ENCODE results near the gene MAP4K4. TPM values are rescaled to one million over a fixed set of nuclear protein-coding genes. Genes with fewer than 3 reads are reported as not detected.

Gene MAP4K4
- total RNA-seq, 4 donors from 2014 or later = 25.7 to 42.3 (median 29.8) TPM

DNA sequence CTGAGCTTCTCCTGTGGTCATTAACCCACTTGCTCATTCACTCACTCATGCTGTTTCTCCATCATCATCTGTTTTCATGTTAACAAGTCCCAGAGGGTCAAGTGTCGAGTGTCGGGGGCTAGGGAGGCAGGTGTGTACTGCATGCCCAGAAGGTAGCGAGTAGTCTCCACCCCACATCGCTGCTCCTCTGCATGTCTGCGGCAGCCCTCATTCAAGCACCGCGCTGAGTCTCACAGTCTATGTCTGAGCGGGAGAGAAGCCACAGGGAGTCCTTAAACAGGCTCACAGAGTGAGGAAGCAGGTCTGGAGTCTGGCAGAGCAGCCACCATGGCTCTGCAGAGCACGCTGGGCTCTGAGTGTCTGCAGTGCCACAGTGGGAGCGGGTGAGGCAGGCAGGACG lies 172.9 kb downstream of the MAP4K4 start:
- DNase-seq (ENCODE audit: low spot score in 2 of 2) = no peak
- TF ChIP-seq POLR2A (IDR thresholded peaks at IDR 0.05) (no peak), CTCF (IDR thresholded peaks at IDR 0.05) (no peak)
- WGBS, 2 donors = 95 to 97% methylated on average over 11 of the region's 11 CpGs
- intact Hi-C loops (cut with DNase I; ENCODE audit: low total_unique reads) = loop anchor here (10.0 kb wide), 2 partner anchors 304 to 374 kb away; no protein-coding TSS in a partner anchor
- no peak overlapping the region for H3K4me3 ChIP-seq (ENCODE audit: low read depth, poor library complexity, severe bottlenecking)

GRCh38 chr2:101871480-101871879 lies 174.0 kb downstream of the MAP4K4 start:
- TF ChIP-seq POLR2A (IDR thresholded peaks at IDR 0.05) (no peak), CTCF (IDR thresholded peaks at IDR 0.05) (no peak)
- intact Hi-C loops (cut with DNase I; ENCODE audit: low total_unique reads) = loop anchor here (10.0 kb wide), 2 partner anchors 303 to 373 kb away; no protein-coding TSS in a partner anchor
- no peak for DNase-seq (ENCODE audit: low spot score in 2 of 2)
- no peak overlapping the region for H3K4me3 ChIP-seq (ENCODE audit: low read depth, poor library complexity, severe bottlenecking)
- WGBS, 2 donors = 86 to 91% methylated on average over 5 of the region's 5 CpGs

- intact Hi-C loops (cut with DNase I; ENCODE audit: low total_unique reads) = loop anchor here (10.0 kb wide), 2 partner anchors 302 to 372 kb away; no protein-coding TSS in a partner anchor
- DNase-seq (ENCODE audit: low spot score in 2 of 2) = no peak
- 66 to 75% methylated on average over 3 of the region's 3 CpGs for WGBS, 2 donors
- no peak overlapping the region for H3K4me3 ChIP-seq (ENCODE audit: low read depth, poor library complexity, severe bottlenecking)
- no peak for TF ChIP-seq POLR2A (IDR thresholded peaks at IDR 0.05)
- TF ChIP-seq CTCF (IDR thresholded peaks at IDR 0.05) = no peak
Measured at GRCh38 chr2:101872480-101872879, 175.0 kb downstream of the MAP4K4 start.

GRCh38 chr2:101873543-101873942 lies 176.0 kb downstream of the MAP4K4 start:
- WGBS, 2 donors = 94 to 95% methylated on average over 3 of the region's 3 CpGs
- intact Hi-C loops (cut with DNase I; ENCODE audit: low total_unique reads) = loop anchor here (10.0 kb wide), 2 partner anchors 301 to 371 kb away; no protein-coding TSS in a partner anchor
- no peak for DNase-seq (ENCODE audit: low spot score in 2 of 2)
- no peak overlapping the region for H3K4me3 ChIP-seq (ENCODE audit: low read depth, poor library complexity, severe bottlenecking)
- TF ChIP-seq CTCF (IDR thresholded peaks at IDR 0.05) = no peak
- TF ChIP-seq POLR2A (IDR thresholded peaks at IDR 0.05) = no peak

- TF ChIP-seq POLR2A (IDR thresholded peaks at IDR 0.05) (no peak), CTCF (IDR thresholded peaks at IDR 0.05) (no peak)
- intact Hi-C loops (cut with DNase I; ENCODE audit: low total_unique reads) = loop anchor here (10.0 kb wide), 2 partner anchors 301 to 371 kb away; no protein-coding TSS in a partner anchor
- WGBS, 2 donors = 97 to 98% methylated on average over 3 of the region's 3 CpGs
- no peak for DNase-seq (ENCODE audit: low spot score in 2 of 2)
- H3K4me3 ChIP-seq (ENCODE audit: low read depth, poor library complexity, severe bottlenecking) = no peak overlapping the region
Measured at GRCh38 chr2:101874069-101874468, 176.6 kb downstream of the MAP4K4 start.

DNA sequence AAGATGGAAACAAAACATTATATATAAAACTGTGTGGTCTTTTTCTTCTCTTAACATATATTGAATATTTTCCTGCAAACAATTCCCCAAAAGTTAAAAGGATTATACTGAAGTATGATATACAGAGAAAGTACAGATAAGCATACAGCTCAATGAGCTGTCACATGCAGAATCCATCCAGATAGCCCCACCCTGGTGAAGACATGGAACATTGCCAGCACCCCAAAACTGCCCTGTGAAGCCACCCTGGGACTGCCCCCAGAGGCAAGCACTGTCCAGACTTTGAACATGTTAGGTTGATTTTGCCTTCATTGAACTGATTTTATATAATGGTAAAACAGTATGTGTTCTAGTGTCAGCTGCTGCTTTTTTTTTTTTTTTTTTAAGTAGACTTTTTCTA lies 182.0 kb downstream of the MAP4K4 start:
- no peak for DNase-seq (ENCODE audit: low spot score in 2 of 2)
- H3K4me3 ChIP-seq (ENCODE audit: low read depth, poor library complexity, severe bottlenecking) = no peak overlapping the region
- intact Hi-C loops (cut with DNase I; ENCODE audit: low total_unique reads) = loop anchor here (10.0 kb wide), 2 partner anchors 295 to 365 kb away; no protein-coding TSS in a partner anchor
- TF ChIP-seq POLR2A (IDR thresholded peaks at IDR 0.05) = no peak
- TF ChIP-seq CTCF (IDR thresholded peaks at IDR 0.05) = no peak

Data from lower leg skin (tissue), 4 donors.